Urothelium cell line (cell line): Measurements from ENCODE around the gene PLXDC1.
"Not testable (repeated sequence)": the region's sequence is repeated elsewhere in the genome, so short reads cannot be mapped to it uniquely, and the experiment has no call there.

Experiments
- DNase-seq: peaks from one replicate; pipeline ENCODE4 v3.0.0; 2011; ENCODE audit warnings: low spot score, mixed read lengths
- FAIRE-seq: peaks from 2 replicates; lab custom pipeline; 2011; peaks lifted over from hg19 to GRCh38; lab: Jason Lieb, UNC

The PLXDC1 gene

GRCh38 chr17:39183045-39183444 is 31.6 kb upstream of the PLXDC1 start:
- no peak for FAIRE-seq
- DNase-seq: no peak

- FAIRE-seq (no peak), DNase-seq (no peak)
These were observed 29.9 kb upstream of the PLXDC1 start for GRCh38 chr17:39181303-39181702.

- DNase-seq: no peak
- no peak for FAIRE-seq
These were observed 27.1 kb upstream of the PLXDC1 start for GRCh38 chr17:39178536-39178935.

- DNase-seq: no peak
- no peak for FAIRE-seq
These were observed 25.8 kb upstream of the PLXDC1 start for GRCh38 chr17:39177256-39177655.

GRCh38 chr17:39175695-39176093 is 24.3 kb upstream of the PLXDC1 start:
- DNase-seq: no peak

GRCh38 chr17:39174920-39175694 is 23.7 kb upstream of the PLXDC1 start:
- DNase-seq (peak; percentile 75), FAIRE-seq (peak; percentile 42)

More at GRCh38 chr17:39175695-39176093, 24.3 kb upstream of the PLXDC1 start:
- FAIRE-seq: no peak

GRCh38 chr17:39173526-39174274 is 22.3 kb upstream of the PLXDC1 start:
- FAIRE-seq (no peak), DNase-seq (no peak)

- no peak for FAIRE-seq
- DNase-seq: no peak
These were observed 21.6 kb upstream of the PLXDC1 start for GRCh38 chr17:39173080-39173479.

- DNase-seq: no peak
- peak; percentile 9 for FAIRE-seq
These were observed 20.5 kb upstream of the PLXDC1 start for GRCh38 chr17:39171933-39172332.

GRCh38 chr17:39170558-39170957 is 19.1 kb upstream of the PLXDC1 start:
- DNase-seq (no peak), FAIRE-seq (no peak)

- no peak for DNase-seq
- no peak for FAIRE-seq
These were observed 18.7 kb upstream of the PLXDC1 start for GRCh38 chr17:39170109-39170508.

- FAIRE-seq: no peak
- no peak for DNase-seq
These were observed 18.1 kb upstream of the PLXDC1 start for GRCh38 chr17:39169518-39169917.

GRCh38 chr17:39169101-39169500 is 17.7 kb upstream of the PLXDC1 start:
- no peak for FAIRE-seq
- no peak for DNase-seq

GRCh38 chr17:39168503-39168902 is 17.1 kb upstream of the PLXDC1 start:
- FAIRE-seq, DNase-seq: not testable (repeated sequence)

- FAIRE-seq: no peak
- no peak for DNase-seq
These were observed 16.0 kb upstream of the PLXDC1 start for GRCh38 chr17:39167476-39167875.

- DNase-seq (no peak), FAIRE-seq (no peak)
These were observed 15.2 kb upstream of the PLXDC1 start for GRCh38 chr17:39166437-39167335.

- no peak for FAIRE-seq
- no peak for DNase-seq
These were observed 14.5 kb upstream of the PLXDC1 start, which contains the start of gene ARL5C for GRCh38 chr17:39165841-39166349. Gene ARL5C (minus strand): TSS chr17:39166161. CDS start chr17:39165760, 401 bp downstream.

- no peak for DNase-seq
- FAIRE-seq: no peak
These were observed 13.9 kb upstream of the PLXDC1 start for GRCh38 chr17:39165178-39165840.

GRCh38 chr17:39164675-39165143 is 13.3 kb upstream of the PLXDC1 start:
- FAIRE-seq (peak; percentile 27), DNase-seq (peak; percentile 87)

GRCh38 chr17:39161962-39162361 is 10.5 kb upstream of the PLXDC1 start:
- FAIRE-seq: no peak

More at GRCh38 chr17:39161962-39162361, 10.5 kb upstream of the PLXDC1 start:
- DNase-seq: no peak
